Esophagus muscularis mucosa (tissue), 3 donors: Measurements from ENCODE around the gene SPARCL1.

Experiments used
- CTCF ChIP-seq, 3 experiments: fragments of 200-600 bp in 2 of 3; fragments of 450-650 bp in 1 of 3; sonication (generic) in 2 of 3; IDR thresholded peaks; one replicate each; pipeline ENCODE4 v1.5.1; 2017 to 2019; ENCODE audit warnings: antibody characterized with exemption in 3 of 3, mild to moderate bottlenecking in 2 of 3, moderate library complexity in 1 of 3
- EP300 ChIP-seq: sonication (generic); formaldehyde crosslinking; IDR thresholded peaks from one replicate; pipeline ENCODE4 v1.6.1; 2017; ENCODE audit warnings: antibody characterized with exemption

GRCh38 chr4:87545052-87545451 lies 15.9 kb upstream of the SPARCL1 start:
- TF ChIP-seq CTCF (IDR thresholded peaks at IDR 0.05) (no peak), EP300 (no peak)
